CD4-positive, alpha-beta T cell treated with Interleukin-4 for 1 hour (primary cell): ENCODE data around the gene SH3RF1.

ENCODE experiments used
- DNase-seq, 2 donors: peaks; one replicate each; pipeline ENCODE4 v3.0.0-alpha.2; 2020 to 2022

SH3RF1 gene

DNA sequence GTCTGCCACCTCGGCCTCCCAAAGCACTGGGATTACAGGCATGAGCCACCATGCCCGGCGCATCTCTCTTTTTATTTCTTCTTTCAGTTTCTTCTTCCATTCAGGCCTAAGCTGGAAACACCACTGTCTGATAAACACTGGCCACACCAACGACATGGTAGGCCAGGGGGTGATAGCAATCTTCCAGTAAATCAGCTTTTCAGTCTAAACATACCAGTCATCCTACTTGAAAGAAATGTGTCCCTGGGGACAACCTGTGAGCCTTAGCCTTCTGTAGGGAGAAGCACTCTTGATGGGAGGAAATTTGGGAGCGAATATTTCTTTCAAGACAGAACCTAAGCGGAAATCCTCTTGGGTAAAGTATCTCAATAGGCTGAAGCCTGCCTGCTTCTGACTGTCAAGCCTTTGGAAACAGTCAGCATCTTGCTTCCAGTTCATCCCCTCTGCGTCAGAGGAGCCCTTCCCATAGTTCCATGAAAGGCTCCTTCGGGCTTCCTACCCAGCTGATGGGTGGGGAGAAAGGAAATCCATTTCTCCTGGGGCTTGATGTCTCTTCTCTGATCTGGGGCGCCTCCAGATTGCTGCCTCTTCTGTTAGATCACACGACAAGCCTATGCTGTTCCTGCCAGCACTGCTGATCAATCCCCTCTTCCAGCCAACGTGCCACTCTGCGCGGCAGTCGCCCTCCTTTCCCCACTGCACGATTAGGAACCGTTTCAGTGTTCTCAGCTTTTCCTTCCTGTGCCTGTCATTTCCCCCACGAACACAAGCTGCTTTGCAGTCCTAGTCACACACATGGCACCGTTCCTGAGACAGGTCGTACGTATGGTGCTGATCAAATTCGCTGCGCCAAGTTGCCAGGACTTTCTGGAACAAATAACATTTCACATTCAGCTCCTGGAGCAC, 211.2 kb downstream of the SH3RF1 start:
- DNase-seq: no peak

- no peak for DNase-seq
Observed at GRCh38 chr4:169058312-169058711, 212.4 kb downstream of the SH3RF1 start.

DNA sequence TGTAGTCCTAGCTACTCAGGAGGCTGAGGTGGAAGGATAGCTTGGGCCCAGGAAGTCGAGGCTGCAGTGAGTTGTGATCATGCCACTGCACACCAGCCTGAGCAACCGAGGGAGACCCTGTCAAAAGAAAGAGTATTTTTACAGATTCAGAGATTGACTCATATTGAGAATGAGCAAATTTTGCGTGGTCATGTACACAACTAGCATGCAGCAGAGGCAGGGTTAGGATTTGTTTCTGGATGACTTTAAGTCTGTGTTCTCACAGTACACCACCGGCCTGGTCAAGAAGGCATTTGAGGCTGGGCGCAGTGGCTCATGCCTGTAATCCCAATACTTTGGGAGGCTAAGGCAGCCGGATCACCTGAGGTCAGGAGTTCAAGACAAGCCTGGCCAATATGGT, 215.9 kb downstream of the SH3RF1 start:
- DNase-seq: no peak

DNA sequence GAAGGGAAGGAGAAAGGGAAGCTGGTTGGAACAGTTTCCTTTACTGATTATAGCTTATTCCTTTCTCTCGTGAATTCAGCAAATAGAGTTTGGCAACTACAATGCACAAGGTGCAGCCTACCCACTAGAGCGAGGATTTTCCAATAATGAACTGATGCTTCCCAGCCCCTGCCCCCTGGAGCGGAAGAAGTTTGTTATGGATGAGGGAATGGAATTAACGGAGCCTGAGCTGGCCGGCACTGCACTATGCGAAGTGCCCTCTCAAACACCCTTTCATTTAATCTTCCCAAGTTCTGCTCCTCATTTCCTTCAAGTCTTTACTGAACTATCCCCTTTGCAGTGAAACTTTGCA, 218.2 kb downstream of the SH3RF1 start:
- no peak for DNase-seq

- no peak for DNase-seq
Observed at GRCh38 chr4:169051761-169052593, 218.8 kb downstream of the SH3RF1 start.

DNA sequence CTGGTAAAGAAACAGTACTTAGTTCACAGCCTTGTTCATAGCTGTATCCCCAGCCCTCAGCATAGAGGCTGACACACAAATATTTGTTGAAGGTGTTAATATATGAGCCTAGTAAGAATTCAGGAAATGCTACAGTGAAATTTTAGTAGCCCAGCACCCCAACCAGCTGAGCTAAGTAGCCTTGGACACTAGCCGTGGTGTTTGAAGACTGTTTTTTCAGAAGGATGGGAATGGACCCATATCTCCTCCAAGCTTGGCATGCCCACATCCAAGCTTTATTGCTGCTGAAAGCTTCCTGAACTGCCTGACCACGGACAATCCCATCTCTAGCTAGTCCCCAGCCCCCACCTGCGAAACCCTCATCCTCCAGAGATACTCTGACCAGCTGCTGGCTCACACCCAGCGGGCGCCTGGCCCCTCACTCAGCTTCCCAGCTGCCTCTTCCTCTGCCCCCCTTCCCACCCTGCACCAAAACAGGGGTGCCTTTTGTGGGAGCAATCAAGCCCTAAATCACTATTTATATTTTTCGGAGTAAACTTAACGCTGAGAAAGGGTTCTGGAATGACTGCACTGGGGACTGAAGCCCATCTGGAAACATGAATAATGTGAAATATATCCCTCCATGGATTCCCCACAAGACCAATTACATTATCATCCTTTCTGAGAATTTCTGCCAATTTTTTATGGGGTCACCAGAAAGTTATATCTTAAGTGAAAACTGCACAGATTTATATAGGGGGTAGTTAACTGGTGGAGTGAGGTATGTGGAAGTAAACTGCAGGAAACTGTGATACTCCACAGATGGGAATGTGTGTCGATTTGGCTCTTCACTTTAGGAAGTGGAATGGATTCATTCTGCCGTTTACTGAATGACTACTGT, 219.6 kb downstream of the SH3RF1 start:
- no peak for DNase-seq

DNA sequence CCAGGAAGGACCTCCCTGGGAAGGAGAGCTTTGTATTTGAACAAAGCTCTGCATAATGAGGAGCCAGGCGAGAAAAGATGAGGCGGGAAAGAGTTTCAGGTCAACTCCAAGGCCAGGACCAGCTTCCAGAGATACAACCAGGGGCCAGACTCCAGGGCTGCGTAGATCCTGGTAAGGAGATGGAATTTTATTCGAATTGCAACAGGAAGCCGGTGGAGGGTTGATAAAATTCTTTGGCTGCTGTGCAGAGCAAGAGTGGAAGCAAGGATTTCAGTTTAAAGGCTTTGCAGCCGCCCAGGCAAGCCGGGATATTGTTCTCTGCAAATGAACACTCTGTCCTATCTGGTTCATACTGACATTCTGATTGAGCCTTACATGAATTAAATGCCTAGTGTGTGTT, 220.5 kb downstream of the SH3RF1 start:
- no peak for DNase-seq

- no peak for DNase-seq
Observed at GRCh38 chr4:169048868-169049414, 221.8 kb downstream of the SH3RF1 start.

DNA sequence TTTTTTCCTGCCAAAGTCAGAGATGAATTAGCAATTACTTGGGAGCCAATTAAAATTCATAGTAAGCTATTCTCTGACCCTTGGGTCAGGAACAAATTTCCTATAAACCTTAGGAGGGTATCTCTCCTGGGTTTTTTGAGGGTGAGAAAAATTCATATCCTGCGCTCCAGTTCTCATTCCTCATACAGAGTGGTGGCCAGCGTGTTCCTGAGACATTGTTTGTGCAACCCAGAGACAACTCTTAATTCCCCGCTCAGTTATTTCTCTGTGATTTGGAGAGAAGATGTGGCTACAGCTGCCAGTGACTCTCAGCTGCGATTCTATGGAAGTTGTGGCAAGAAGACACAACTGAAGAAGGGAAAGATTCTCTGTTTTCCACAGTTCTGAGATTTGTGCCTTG, 222.8 kb downstream of the SH3RF1 start:
- no peak for DNase-seq

GRCh38 chr4:169045862-169046584, 224.7 kb downstream of the SH3RF1 start:
- DNase-seq: no peak

DNA sequence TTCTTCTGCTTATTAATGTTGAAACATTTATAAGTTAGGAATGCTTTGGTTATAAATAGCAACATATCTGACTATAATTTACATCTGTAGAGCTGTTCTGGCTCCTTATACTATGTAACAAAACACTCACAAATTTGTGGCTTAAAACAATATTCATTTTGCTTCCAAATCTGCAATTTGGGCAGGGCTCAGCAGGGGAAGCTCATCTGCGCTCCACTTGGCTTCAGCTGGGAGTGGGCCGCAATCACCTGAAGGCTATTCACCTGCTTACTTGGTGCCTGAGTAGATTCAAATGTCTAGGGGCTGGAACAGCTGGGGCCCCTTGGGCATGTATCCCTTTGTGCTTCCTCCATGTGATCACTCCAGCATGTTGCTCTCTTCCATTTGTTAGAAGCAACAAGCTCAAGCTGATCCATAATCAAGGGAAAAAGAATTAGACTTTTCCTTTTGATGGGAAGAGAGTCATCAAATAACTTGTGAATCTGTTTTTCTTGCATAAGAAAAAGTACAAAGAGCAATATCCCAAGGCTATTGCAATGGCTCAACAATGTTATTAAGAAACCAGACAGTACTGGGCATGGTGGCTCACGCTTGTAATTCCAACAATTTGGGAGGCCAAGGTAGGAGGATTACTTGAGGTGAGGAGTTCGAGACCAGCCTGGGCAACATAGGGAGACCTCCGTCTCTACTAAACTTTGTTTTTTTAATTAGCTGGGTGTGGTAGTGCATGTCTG, 225.9 kb downstream of the SH3RF1 start:
- DNase-seq: no peak
